Spinal cord (tissue), 10 donors: ENCODE measurements around the gene CLCNKA. TPM values are rescaled to one million over a fixed set of nuclear protein-coding genes. Genes with fewer than 3 reads are reported as not detected.

Source experiments
- DNase-seq, 6 donors: peaks; one replicate each; pipeline versions ENCODE4 v3.0.0 to v3.0.0-alpha.2; 2013 to 2015; ENCODE audit warnings: low spot score in 6 of 6, low read depth in 4 of 6
- H3K27ac ChIP-seq: one replicate; pipeline ENCODE4 v1.5.1; 2013; ENCODE audit warnings: low read depth, low read length, control low read depth
- H3K27me3 ChIP-seq: one replicate; pipeline ENCODE4 v1.6.1; 2013; ENCODE audit warnings: low read length; ENCODE audit not compliant: control insufficient read depth, insufficient read depth
- H3K36me3 ChIP-seq: one replicate; pipeline ENCODE4 v1.6.1; 2013; ENCODE audit warnings: low read length; ENCODE audit not compliant: control insufficient read depth, insufficient read depth
- H3K4me1 ChIP-seq: one replicate; pipeline ENCODE4 v1.6.1; 2013; ENCODE audit warnings: low read length; ENCODE audit not compliant: control insufficient read depth, insufficient read depth
- H3K4me3 ChIP-seq: one replicate; pipeline ENCODE4 v1.5.1; 2013; ENCODE audit warnings: low read depth, low read length, control low read depth
- H3K9me3 ChIP-seq: one replicate; pipeline ENCODE4 v1.6.1; 2013; ENCODE audit warnings: low read length; ENCODE audit not compliant: control insufficient read depth, insufficient read depth
- WGBS: methylation state at CpG from one replicate; pipeline ENCODE4 v1.1.5; 2013; ENCODE audit warnings: missing lambda C conversion rate; ENCODE audit not compliant: insufficient coverage; 5-methylcytosine and 5-hydroxymethylcytosine counted together
- polyA plus RNA-seq, 2 donors: library from polyadenylated mRNA; unstranded; fragments of 120-200 nt; gene quantifications; one replicate each; pipeline ENCODE4 v1.2.1, GENCODE V29; 2013; ENCODE audit not compliant: insufficient read length in 2 of 2
- total RNA-seq, 2 donors: library from RNA; depleted of rRNA in 1 of 2; stranded (reverse); fragments of 120-200 nt in 1 of 2; fragments of >200 nt in 1 of 2; gene quantifications; one replicate each; pipeline versions ENCODE4 v1.2.3 to v1.2.4, GENCODE V29; 2013 to 2014
- donor health status: healthy.

The CLCNKA gene
- total and polyA plus RNA-seq, 4 donors, result 0.10 to 1.8 (median 1.0) TPM; not detected in 1

DNA sequence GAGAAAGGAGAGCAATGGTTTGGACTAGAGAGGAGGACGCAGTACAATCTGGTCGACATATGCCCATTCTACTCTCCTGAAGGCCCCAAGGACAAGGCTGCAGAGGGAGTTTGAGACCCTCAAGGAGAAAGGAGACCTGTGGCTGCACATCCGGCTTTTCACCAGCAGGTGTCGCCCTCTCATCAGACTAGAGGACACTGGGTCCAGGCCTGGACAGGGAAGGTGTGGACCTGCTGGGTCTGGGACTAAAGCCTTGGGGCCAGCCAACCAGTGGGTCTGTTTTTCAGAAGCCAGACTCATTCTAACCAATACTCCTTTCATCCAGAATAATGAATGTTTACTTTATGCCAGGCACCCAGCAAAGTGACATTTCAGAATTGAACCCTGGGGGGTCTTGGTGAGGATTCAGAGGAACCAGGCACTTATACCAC is 12.8 kb upstream of the CLCNKA start:
- H3K27me3 ChIP-seq, result no peaks in the 10 kb centered on the region
- H3K4me1 ChIP-seq, result peaks cover 25% of the 10 kb centered on the region
- no peaks in the 10 kb centered on the region for H3K9me3 ChIP-seq
- H3K36me3 ChIP-seq, result peaks cover 2% of the 10 kb centered on the region
- 0% methylated on average over 4 of the region's 4 CpGs for WGBS
- DNase-seq, result peak in 5 of 6 donors; percentile 63 to 93 (median 68)
- H3K4me3 ChIP-seq, result no peak overlapping the region
- H3K27ac ChIP-seq, result no peak overlapping the region

DNA sequence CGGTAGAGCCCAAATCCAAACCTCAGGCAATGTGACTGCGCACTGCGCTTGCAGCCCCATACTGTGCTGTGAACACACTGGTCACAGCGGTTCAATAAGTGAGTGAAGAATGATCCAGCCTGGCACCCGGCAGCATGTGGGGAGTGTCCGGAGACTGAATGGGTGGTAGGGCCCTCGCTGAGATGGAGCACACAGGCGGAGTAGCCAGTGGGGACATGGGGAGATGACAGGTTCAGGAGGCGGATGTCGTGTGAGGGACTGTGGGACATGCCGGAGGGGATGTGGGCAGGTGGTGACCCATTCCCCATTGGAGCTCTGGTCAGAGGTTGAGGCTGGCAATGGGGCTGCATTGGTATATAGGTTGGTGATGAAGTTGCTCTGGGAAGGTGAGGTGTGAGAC is 12.2 kb upstream of the CLCNKA start:
- H3K9me3 ChIP-seq, result no peaks in the 10 kb centered on the region
- peaks cover 2% of the 10 kb centered on the region for H3K36me3 ChIP-seq
- no peak for DNase-seq
- no peaks in the 10 kb centered on the region for H3K27me3 ChIP-seq
- peaks cover 28% of the 10 kb centered on the region for H3K4me1 ChIP-seq
- WGBS, result 90% methylated on average over 11 of the region's 11 CpGs
- H3K4me3 ChIP-seq, result no peak overlapping the region
- H3K27ac ChIP-seq, result no peak overlapping the region

- Histone ChIP-seq H3K27me3 (no peaks in the 10 kb centered on the region), H3K36me3 (peaks cover 2% of the 10 kb centered on the region), H3K4me1 (peaks cover 33% of the 10 kb centered on the region), H3K9me3 (no peaks in the 10 kb centered on the region), H3K4me3 (no peak overlapping the region), H3K27ac (no peak overlapping the region)
- no peak for DNase-seq
- WGBS, result 90% methylated on average over 3 of the region's 3 CpGs
These were observed 11.0 kb upstream of the CLCNKA start for GRCh38 chr1:16010837-16011236.

- Histone ChIP-seq H3K9me3 (no peaks in the 10 kb centered on the region), H3K36me3 (no peaks in the 10 kb centered on the region), H3K4me3 (no peak overlapping the region), H3K27ac (no peak overlapping the region), H3K4me1 (peaks cover 35% of the 10 kb centered on the region), H3K27me3 (no peaks in the 10 kb centered on the region)
- DNase-seq, result no peak
- WGBS, result 94% methylated on average over 8 of the region's 11 CpGs
These were observed 9.8 kb upstream of the CLCNKA start for GRCh38 chr1:16011936-16012589.

DNA sequence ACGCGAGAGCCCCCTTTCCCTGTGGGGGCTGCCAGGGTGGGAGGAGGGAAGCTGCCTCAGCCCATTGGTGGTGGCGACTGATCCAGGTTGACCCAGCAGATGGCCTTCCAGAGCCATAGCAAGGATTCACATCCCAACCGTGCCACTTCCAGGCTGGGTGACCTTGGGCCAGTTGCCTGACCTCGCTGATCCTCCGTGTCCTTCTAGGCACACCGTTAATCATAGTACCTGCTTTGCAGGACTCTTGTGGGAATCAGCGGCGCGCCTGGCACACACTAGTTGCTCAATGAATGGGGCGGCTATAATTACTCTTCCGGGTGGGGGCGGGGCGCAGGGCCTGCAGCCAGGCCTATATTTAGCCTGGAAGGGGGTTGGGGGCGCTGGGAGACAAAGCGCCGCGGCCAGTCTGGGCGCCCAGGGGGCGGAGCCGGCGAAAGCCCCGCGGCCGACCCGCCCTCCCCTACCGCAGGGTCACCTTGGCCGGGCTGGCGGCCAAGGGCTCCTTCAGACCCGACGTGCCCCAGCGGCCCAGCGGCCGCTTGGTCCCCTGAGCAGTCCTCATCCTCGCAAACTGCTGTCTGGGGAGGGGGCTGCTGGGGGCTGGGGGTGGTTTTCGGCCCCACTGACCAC is 9.1 kb upstream of the CLCNKA start:
- no peak overlapping the region for H3K27ac ChIP-seq
- H3K4me3 ChIP-seq, result peak overlapping the region; percentile 18
- H3K4me1 ChIP-seq, result peaks cover 41% of the 10 kb centered on the region
- DNase-seq, result peak in 2 of 6 donors; percentile 59 to 62
- no peaks in the 10 kb centered on the region for H3K27me3 ChIP-seq
- H3K36me3 ChIP-seq, result no peaks in the 10 kb centered on the region
- H3K9me3 ChIP-seq, result no peaks in the 10 kb centered on the region
- WGBS, result 3% methylated on average over 31 of the region's 36 CpGs

DNA sequence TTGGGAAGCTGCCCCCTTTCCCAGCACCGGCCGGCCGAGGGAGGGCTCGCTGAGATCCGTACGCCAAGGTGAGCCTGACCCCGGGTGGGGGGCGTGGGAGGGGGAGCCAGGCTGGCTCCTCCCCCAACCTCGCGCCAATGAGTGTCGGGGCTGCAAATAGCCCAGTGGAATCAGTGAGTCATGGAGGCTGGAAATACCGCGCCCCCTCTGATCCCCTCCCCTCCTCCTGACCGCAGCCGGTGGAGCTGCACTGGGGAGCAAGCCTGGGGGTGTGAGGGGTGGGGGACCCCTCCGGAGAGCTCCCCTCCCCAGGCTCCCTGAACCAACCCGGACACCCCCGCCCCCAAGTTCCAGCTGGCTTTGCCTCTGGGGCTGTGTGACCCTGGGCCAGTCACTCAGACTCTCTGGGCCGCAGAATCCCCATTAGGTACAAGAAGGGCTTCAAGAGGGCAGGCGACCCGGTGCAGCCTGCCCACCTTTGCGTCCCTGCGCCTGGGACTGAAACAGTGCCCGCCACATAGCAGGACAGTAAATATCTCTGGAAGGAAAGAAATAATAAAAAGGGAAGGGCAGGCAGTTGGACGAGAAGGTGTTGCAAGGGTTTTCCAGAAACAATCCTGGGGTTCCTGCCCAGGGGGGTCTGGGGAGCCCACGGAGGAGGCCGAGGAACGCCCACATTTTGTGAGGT is 8.5 kb upstream of the CLCNKA start:
- 25% methylated on average over 21 of the region's 28 CpGs for WGBS
- peak overlapping the region; percentile 18 for H3K4me3 ChIP-seq

GRCh38 chr1:16013908-16014258 is 8.0 kb upstream of the CLCNKA start:
- H3K9me3 ChIP-seq, result no peaks in the 10 kb centered on the region
- no peaks in the 10 kb centered on the region for H3K36me3 ChIP-seq
- no peak overlapping the region for H3K4me3 ChIP-seq
- no peaks in the 10 kb centered on the region for H3K27me3 ChIP-seq
- no peak for DNase-seq
- no CpG with 5 or more reads among the region's 4 CpGs for WGBS
- no peak overlapping the region for H3K27ac ChIP-seq
- peaks cover 53% of the 10 kb centered on the region for H3K4me1 ChIP-seq

More for the DNA sequence above, 8.5 kb upstream of the CLCNKA start:
- Histone ChIP-seq H3K4me1 (peaks cover 48% of the 10 kb centered on the region), H3K36me3 (no peaks in the 10 kb centered on the region), H3K27ac (no peak overlapping the region), H3K9me3 (no peaks in the 10 kb centered on the region), H3K27me3 (no peaks in the 10 kb centered on the region)
- peak in 2 of 6 donors; percentile 47 to 49 for DNase-seq

GRCh38 chr1:16014509-16015482 is 7.0 kb upstream of the CLCNKA start:
- Histone ChIP-seq H3K4me3 (no peak overlapping the region), H3K36me3 (no peaks in the 10 kb centered on the region), H3K9me3 (no peaks in the 10 kb centered on the region), H3K27ac (no peak overlapping the region), H3K4me1 (peaks cover 62% of the 10 kb centered on the region), H3K27me3 (no peaks in the 10 kb centered on the region)
- DNase-seq, result no peak
- 61% methylated on average over 11 of the region's 17 CpGs for WGBS

DNA sequence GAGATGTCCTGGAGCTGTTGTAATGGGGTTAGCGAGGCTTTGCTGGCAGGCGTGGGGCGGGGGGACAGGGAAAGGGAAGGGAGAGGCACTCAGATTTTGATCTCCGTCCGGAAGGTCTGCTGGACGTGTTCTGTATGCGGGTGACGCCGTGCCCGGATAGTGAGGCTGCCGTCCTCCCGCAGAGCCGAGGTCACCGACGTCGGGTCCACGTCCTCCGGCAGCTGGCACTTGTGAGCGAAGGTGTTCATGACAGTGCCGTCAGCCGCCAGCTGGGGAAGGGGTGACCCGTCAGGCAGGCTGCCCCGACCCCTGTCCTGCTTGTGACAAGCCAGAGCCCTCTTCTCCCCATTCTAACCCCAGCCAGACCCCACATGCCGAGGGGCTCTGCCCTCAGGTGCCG is 6.3 kb upstream of the CLCNKA start:
- no peak overlapping the region for H3K4me3 ChIP-seq
- H3K4me1 ChIP-seq, result peaks cover 62% of the 10 kb centered on the region
- H3K27me3 ChIP-seq, result no peaks in the 10 kb centered on the region
- 95% methylated on average over 23 of the region's 25 CpGs for WGBS
- no peaks in the 10 kb centered on the region for H3K9me3 ChIP-seq
- H3K36me3 ChIP-seq, result no peaks in the 10 kb centered on the region
- H3K27ac ChIP-seq, result no peak overlapping the region
- DNase-seq, result no peak
